WTC11 (cell line): ENCODE measurements around the gene RASGRF1. TPM values are rescaled to one million over a fixed set of nuclear protein-coding genes. Genes with fewer than 3 reads are reported as not detected.

ENCODE experiments used
- ATAC-seq: fragments of 200-7000 bp; cut with Tn5 transposase; 2 replicates; pipeline ENCODE4 v1.10.0; 2021; ENCODE audit warnings: mild to moderate bottlenecking, moderate library complexity
- CTCF ChIA-PET: fragments of 300-600 bp; sonication (Branson Sonifier 250); formaldehyde crosslinking; loops from one replicate; lab custom pipeline; 2021; ENCODE audit warnings: antibody characterized with exemption; lab: Charles Lee
- POLR2A ChIA-PET: fragments of 350-600 bp; sonication (Branson Sonifier 250); formaldehyde crosslinking; loops from one replicate; lab custom pipeline; 2021; ENCODE audit warnings: antibody characterized with exemption; lab: Charles Lee
- DNase-seq: peaks from one replicate; pipeline ENCODE4 v3.0.0; 2021; ENCODE audit warnings: low spot score
- H3K27ac Mint-ChIP-seq: 2 replicates; pipeline ENCODE4 v1.8.0; 2021; ENCODE audit warnings: mixed read lengths
- H3K27me3 Mint-ChIP-seq: 2 replicates; pipeline ENCODE4 v1.8.0; 2021; ENCODE audit warnings: low read depth, mild to moderate bottlenecking, moderate library complexity, mixed read lengths
- H3K36me3 Mint-ChIP-seq: 2 replicates; pipeline ENCODE4 v1.8.0; 2021; ENCODE audit warnings: mixed read lengths
- H3K4me1 Mint-ChIP-seq: 2 replicates; pipeline ENCODE4 v1.8.0; 2022; ENCODE audit warnings: mixed read lengths
- H3K4me3 Mint-ChIP-seq: 2 replicates; pipeline ENCODE4 v1.8.0; 2021; ENCODE audit warnings: mild to moderate bottlenecking, moderate library complexity, mixed read lengths
- H3K9me3 Mint-ChIP-seq: 2 replicates; pipeline ENCODE4 v1.8.0; 2021; ENCODE audit warnings: mixed read lengths
- AFF4 ChIP-seq: sonication (generic); formaldehyde crosslinking; IDR thresholded peaks from 2 replicates; pipeline ENCODE4 v1.8.1; 2023; ENCODE audit warnings: mild to moderate bottlenecking, missing genetic modification reagents, borderline replicate concordance
- ATF1 ChIP-seq: sonication (generic); formaldehyde crosslinking; IDR thresholded peaks from 2 replicates; pipeline ENCODE4 v1.8.1; 2023; ENCODE audit warnings: mild to moderate bottlenecking, moderate library complexity, missing genetic modification reagents
- CDX4 ChIP-seq: fragments of 250-450 bp; sonication (Bioruptor Pico); IDR thresholded peaks from 2 replicates; pipeline ENCODE4 v1.9.0; 2021; ENCODE audit warnings: moderate library complexity, mild to moderate bottlenecking, inconsistent platforms, borderline replicate concordance
- CREB1 ChIP-seq: sonication (generic); formaldehyde crosslinking; IDR thresholded peaks from 2 replicates; pipeline ENCODE4 v1.8.0; 2023; ENCODE audit warnings: mild to moderate bottlenecking, missing genetic modification reagents
- CREM ChIP-seq: sonication (generic); formaldehyde crosslinking; IDR thresholded peaks from 2 replicates; pipeline ENCODE4 v1.8.1; 2022; ENCODE audit warnings: mild to moderate bottlenecking, missing genetic modification reagents, moderate library complexity
- FOXK1 ChIP-seq: sonication (generic); formaldehyde crosslinking; IDR thresholded peaks from 2 replicates; pipeline ENCODE4 v1.8.0; 2022; ENCODE audit warnings: mild to moderate bottlenecking, moderate library complexity, missing genetic modification reagents
- FOXP1 ChIP-seq: sonication (generic); formaldehyde crosslinking; IDR thresholded peaks from 2 replicates; pipeline ENCODE4 v1.8.0; 2022; ENCODE audit warnings: missing genetic modification reagents, mild to moderate bottlenecking, moderate library complexity, borderline replicate concordance
- GABPB1 ChIP-seq: sonication (generic); formaldehyde crosslinking; IDR thresholded peaks from 2 replicates; pipeline ENCODE4 v1.8.1; 2023; ENCODE audit warnings: mild to moderate bottlenecking, missing genetic modification reagents
- JAZF1 ChIP-seq: fragments of 250-450 bp; sonication (Bioruptor Pico); IDR thresholded peaks from 2 replicates; pipeline ENCODE4 v1.9.0; 2021; ENCODE audit warnings: moderate library complexity, mild to moderate bottlenecking, inconsistent platforms
- MLX ChIP-seq: sonication (generic); formaldehyde crosslinking; IDR thresholded peaks from 2 replicates; pipeline ENCODE4 v1.8.1; 2023; ENCODE audit warnings: mild to moderate bottlenecking, missing genetic modification reagents, moderate library complexity
- NR2C2 ChIP-seq: sonication (generic); formaldehyde crosslinking; IDR thresholded peaks from 2 replicates; pipeline ENCODE4 v1.8.0; 2022; ENCODE audit warnings: mild to moderate bottlenecking, missing genetic modification reagents
- OVOL2 ChIP-seq: fragments of 250-450 bp; sonication (Bioruptor Pico); IDR thresholded peaks from 2 replicates; pipeline ENCODE4 v1.9.0; 2021; ENCODE audit warnings: mild to moderate bottlenecking, borderline replicate concordance
- PRRX2 ChIP-seq: fragments of 250-450 bp; sonication (Bioruptor Pico); IDR thresholded peaks from 2 replicates; pipeline ENCODE4 v1.8.0; 2021; ENCODE audit warnings: mild to moderate bottlenecking
- TEAD4 ChIP-seq: sonication (generic); formaldehyde crosslinking; IDR thresholded peaks from 2 replicates; pipeline ENCODE4 v1.8.0; 2022; ENCODE audit warnings: mild to moderate bottlenecking, missing genetic modification reagents
- ZNF138 ChIP-seq: sonication (generic); formaldehyde crosslinking; conservative IDR thresholded peaks from 2 replicates; pipeline ENCODE4 v1.8.1; 2022; ENCODE audit warnings: mild to moderate bottlenecking, moderate library complexity, missing genetic modification reagents
- total RNA-seq: library from RNA; stranded (reverse); gene quantifications from 3 replicates; pipeline ENCODE4 v1.2.3, GENCODE V29; 2021
- TF ChIP-seq, protein P1 (sequence below): sonication (generic); formaldehyde crosslinking; IDR thresholded peaks from 2 replicates; pipeline ENCODE4 v1.8.1; 2023; ENCODE audit warnings: mild to moderate bottlenecking, missing genetic modification reagents
- TF ChIP-seq, protein P2 (sequence below): sonication (generic); formaldehyde crosslinking; IDR thresholded peaks from 2 replicates; pipeline ENCODE4 v1.8.0; 2022; ENCODE audit warnings: missing genetic modification reagents
- TF ChIP-seq, protein P3 (sequence below): sonication (generic); formaldehyde crosslinking; IDR thresholded peaks from 2 replicates; pipeline ENCODE4 v1.8.0; 2022; ENCODE audit warnings: mild to moderate bottlenecking, missing genetic modification reagents
- TF ChIP-seq, protein P4 (sequence below): sonication (generic); formaldehyde crosslinking; IDR thresholded peaks from 2 replicates; pipeline ENCODE4 v1.8.0; 2023; ENCODE audit warnings: mild to moderate bottlenecking, missing genetic modification reagents

RASGRF1 gene
- total RNA-seq, 1 experiment from 2014 or later: 0.85 TPM

DNA sequence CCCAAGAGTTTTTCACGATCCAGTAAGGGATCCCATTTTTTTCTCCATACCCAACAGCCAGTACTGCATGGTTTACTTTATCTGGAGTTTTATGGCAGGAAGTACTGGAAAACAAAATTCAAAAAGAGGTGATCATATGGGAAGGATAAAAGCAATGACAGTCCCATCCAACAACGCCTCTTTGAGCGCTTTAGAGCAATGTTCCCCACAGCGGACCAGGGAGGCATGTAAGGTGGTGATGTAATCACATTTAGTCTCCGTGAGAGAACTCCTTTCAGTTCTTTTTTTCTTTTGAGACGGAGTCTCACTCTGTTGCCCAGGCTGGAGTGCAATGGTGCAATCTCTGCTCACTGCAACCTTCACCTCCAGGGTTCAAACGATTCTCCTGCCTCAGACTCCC lies 167.6 kb downstream of the RASGRF1 start:
- H3K4me3 Mint-ChIP-seq: no peak overlapping the region
- no peaks in the 10 kb centered on the region for H3K4me1 Mint-ChIP-seq
- DNase-seq (no peak), ATAC-seq (no peak)
- no peak for TF ChIP-seq GABPB1 (CRISPR knock-in tag)
- CTCF ChIA-PET: interaction anchor here (1.2 to 2.1 kb wide), 4 partner anchors 13 to 84 kb away, joined by 4 to 8 read pairs (median 6); no protein-coding TSS in a partner anchor
- peaks cover 35% of the 10 kb centered on the region for H3K36me3 Mint-ChIP-seq
- H3K27ac Mint-ChIP-seq: no peak overlapping the region
- H3K9me3 Mint-ChIP-seq: no peaks in the 10 kb centered on the region
- H3K27me3 Mint-ChIP-seq: no peaks in the 10 kb centered on the region
- POLR2A ChIA-PET: interaction anchor here (0.6 kb wide), 1 partner anchor 18 kb away, joined by 4 read pairs; no protein-coding TSS in a partner anchor

- TF ChIP-seq AFF4 (CRISPR knock-in tag) (no peak), CREM (CRISPR knock-in tag) (no peak), CREB1 (CRISPR knock-in tag) (no peak), PRRX2 (CRISPR knock-in tag) (no peak), TEAD4 (no peak), OVOL2 (CRISPR knock-in tag) (no peak), ATF1 (CRISPR knock-in tag) (no peak), NR2C2 (CRISPR knock-in tag) (no peak), ZNF138 (CRISPR knock-in tag) (no peak), MLX (CRISPR knock-in tag) (no peak), FOXP1 (CRISPR knock-in tag) (no peak), FOXK1 (CRISPR knock-in tag) (no peak), JAZF1 (CRISPR knock-in tag) (no peak), CDX4 (CRISPR knock-in tag) (no peak)
- TF ChIP-seq, protein P1, sequence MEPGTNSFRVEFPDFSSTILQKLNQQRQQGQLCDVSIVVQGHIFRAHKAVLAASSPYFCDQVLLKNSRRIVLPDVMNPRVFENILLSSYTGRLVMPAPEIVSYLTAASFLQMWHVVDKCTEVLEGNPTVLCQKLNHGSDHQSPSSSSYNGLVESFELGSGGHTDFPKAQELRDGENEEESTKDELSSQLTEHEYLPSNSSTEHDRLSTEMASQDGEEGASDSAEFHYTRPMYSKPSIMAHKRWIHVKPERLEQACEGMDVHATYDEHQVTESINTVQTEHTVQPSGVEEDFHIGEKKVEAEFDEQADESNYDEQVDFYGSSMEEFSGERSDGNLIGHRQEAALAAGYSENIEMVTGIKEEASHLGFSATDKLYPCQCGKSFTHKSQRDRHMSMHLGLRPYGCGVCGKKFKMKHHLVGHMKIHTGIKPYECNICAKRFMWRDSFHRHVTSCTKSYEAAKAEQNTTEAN (CRISPR knock-in tag): no peak
- TF ChIP-seq, protein P2, sequence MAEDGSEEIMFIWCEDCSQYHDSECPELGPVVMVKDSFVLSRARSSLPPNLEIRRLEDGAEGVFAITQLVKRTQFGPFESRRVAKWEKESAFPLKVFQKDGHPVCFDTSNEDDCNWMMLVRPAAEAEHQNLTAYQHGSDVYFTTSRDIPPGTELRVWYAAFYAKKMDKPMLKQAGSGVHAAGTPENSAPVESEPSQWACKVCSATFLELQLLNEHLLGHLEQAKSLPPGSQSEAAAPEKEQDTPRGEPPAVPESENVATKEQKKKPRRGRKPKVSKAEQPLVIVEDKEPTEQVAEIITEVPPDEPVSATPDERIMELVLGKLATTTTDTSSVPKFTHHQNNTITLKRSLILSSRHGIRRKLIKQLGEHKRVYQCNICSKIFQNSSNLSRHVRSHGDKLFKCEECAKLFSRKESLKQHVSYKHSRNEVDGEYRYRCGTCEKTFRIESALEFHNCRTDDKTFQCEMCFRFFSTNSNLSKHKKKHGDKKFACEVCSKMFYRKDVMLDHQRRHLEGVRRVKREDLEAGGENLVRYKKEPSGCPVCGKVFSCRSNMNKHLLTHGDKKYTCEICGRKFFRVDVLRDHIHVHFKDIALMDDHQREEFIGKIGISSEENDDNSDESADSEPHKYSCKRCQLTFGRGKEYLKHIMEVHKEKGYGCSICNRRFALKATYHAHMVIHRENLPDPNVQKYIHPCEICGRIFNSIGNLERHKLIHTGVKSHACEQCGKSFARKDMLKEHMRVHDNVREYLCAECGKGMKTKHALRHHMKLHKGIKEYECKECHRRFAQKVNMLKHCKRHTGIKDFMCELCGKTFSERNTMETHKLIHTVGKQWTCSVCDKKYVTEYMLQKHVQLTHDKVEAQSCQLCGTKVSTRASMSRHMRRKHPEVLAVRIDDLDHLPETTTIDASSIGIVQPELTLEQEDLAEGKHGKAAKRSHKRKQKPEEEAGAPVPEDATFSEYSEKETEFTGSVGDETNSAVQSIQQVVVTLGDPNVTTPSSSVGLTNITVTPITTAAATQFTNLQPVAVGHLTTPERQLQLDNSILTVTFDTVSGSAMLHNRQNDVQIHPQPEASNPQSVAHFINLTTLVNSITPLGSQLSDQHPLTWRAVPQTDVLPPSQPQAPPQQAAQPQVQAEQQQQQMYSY: no peak
- TF ChIP-seq, protein P3, sequence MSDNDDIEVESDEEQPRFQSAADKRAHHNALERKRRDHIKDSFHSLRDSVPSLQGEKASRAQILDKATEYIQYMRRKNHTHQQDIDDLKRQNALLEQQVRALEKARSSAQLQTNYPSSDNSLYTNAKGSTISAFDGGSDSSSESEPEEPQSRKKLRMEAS (CRISPR knock-in tag): no peak
- TF ChIP-seq, protein P4, sequence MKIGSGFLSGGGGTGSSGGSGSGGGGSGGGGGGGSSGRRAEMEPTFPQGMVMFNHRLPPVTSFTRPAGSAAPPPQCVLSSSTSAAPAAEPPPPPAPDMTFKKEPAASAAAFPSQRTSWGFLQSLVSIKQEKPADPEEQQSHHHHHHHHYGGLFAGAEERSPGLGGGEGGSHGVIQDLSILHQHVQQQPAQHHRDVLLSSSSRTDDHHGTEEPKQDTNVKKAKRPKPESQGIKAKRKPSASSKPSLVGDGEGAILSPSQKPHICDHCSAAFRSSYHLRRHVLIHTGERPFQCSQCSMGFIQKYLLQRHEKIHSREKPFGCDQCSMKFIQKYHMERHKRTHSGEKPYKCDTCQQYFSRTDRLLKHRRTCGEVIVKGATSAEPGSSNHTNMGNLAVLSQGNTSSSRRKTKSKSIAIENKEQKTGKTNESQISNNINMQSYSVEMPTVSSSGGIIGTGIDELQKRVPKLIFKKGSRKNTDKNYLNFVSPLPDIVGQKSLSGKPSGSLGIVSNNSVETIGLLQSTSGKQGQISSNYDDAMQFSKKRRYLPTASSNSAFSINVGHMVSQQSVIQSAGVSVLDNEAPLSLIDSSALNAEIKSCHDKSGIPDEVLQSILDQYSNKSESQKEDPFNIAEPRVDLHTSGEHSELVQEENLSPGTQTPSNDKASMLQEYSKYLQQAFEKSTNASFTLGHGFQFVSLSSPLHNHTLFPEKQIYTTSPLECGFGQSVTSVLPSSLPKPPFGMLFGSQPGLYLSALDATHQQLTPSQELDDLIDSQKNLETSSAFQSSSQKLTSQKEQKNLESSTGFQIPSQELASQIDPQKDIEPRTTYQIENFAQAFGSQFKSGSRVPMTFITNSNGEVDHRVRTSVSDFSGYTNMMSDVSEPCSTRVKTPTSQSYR (CRISPR knock-in tag): no peak
- ChIA-PET CTCF (interaction anchor here (1.1 to 2.1 kb wide), 5 partner anchors 12 to 103 kb away, joined by 3 to 8 read pairs (median 6); no protein-coding TSS in a partner anchor), POLR2A (interaction anchor here (0.6 to 1.1 kb wide), 2 partner anchors 19 to 57 kb away, joined by 4 read pairs; no protein-coding TSS in a partner anchor)
- Mint-ChIP-seq H3K27me3 (no peaks in the 10 kb centered on the region), H3K27ac (no peak overlapping the region), H3K9me3 (no peaks in the 10 kb centered on the region), H3K4me3 (no peak overlapping the region), H3K36me3 (peaks cover 38% of the 10 kb centered on the region), H3K4me1 (no peaks in the 10 kb centered on the region)
- DNase-seq (no peak), ATAC-seq (no peak)
Observed at GRCh38 chr15:78922527-78922926, 168.1 kb downstream of the RASGRF1 start.
